Activated naive CD4-positive, alpha-beta T cell treated with anti-CD3 and anti-CD28 coated beads, Interleukin-2, amount 50 U/mL, for 72 hours (primary cell): ENCODE data around the gene DNASE2. TPM values are rescaled to one million over a fixed set of nuclear protein-coding genes. Genes with fewer than 3 reads are reported as not detected.
"Not testable (repeated sequence)": the region's sequence is repeated elsewhere in the genome, so short reads cannot be mapped to it uniquely, and the experiment has no call there.

Experiments used
- ATAC-seq, 2 donors: fragments of 150-1000 bp; cut with Tn5 transposase; 2 replicates each; pipeline ENCODE4 v1.10.0; 2021; ENCODE audit warnings: mild to moderate bottlenecking in 2 of 2, moderate library complexity in 2 of 2
- DNase-seq, 2 donors: peaks; one replicate each; pipeline ENCODE4 v3.0.0; 2021 to 2022; ENCODE audit warnings: low spot score in 2 of 2
- H3K27ac Mint-ChIP-seq, 2 donors: one replicate each; pipeline ENCODE4 v1.8.0; 2022; ENCODE audit warnings: mild to moderate bottlenecking in 2 of 2, mixed read lengths in 2 of 2
- H3K36me3 Mint-ChIP-seq, 2 donors: one replicate each; pipeline ENCODE4 v1.8.0; 2022; ENCODE audit warnings: mixed read lengths in 2 of 2
- H3K9me3 Mint-ChIP-seq, 2 donors: one replicate each; pipeline ENCODE4 v1.8.0; 2022; ENCODE audit warnings: mixed read lengths in 2 of 2
- total RNA-seq, 2 donors: library from RNA; stranded (reverse); gene quantifications; one replicate each; pipeline ENCODE4 v1.2.3, GENCODE V29; 2022

DNASE2 gene
- 10 to 100 TPM; 26.0 to 31.6 TPM for total RNA-seq

DNA sequence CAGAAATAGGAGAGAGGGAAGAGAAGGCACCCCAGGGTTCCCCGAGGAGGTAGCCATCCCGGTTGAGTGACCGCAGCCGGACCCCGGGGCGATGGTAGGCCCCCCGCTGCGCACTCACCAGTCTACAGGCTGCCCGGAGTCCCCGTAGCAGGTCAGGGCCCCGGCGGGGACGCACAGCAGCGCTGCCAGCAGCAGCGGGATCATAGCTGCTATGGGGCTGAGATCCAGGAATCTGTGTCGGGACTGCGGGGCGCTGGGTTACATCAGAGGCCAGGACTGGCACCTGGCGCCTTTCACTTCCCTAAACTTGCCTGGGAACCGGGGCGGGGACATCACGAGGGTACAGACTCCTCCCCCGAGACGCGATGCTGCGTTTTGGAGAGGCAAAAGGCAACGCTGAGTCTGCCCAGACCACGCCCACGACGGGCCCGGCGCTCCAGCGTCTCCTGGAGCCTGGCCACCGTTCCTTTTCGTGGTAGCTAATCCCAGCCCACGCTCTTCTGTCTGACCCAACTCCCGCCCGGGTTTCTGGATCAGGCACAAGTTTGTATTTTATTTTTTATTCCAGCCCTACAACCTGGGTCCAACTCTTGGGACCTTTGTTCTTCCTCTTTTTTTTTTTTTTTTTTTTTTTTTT lies at the start of gene DNASE2:
DNASE2 (minus strand) TSS at position 278 of the 637 bp plus-strand sequence; CDS start at position 204, 74 bp downstream.
- ATAC-seq (peak; percentile 73 to 83), DNase-seq (peak; percentile 92 to 94)
- H3K9me3 Mint-ChIP-seq, result peaks cover 0 to 5% of the 10 kb centered on the region in 2 donors
- peaks cover 11 to 15% of the 10 kb centered on the region in 2 donors for H3K36me3 Mint-ChIP-seq
- H3K27ac Mint-ChIP-seq, result peak within 1 kb of the TSS; percentile 88 to 95

DNA sequence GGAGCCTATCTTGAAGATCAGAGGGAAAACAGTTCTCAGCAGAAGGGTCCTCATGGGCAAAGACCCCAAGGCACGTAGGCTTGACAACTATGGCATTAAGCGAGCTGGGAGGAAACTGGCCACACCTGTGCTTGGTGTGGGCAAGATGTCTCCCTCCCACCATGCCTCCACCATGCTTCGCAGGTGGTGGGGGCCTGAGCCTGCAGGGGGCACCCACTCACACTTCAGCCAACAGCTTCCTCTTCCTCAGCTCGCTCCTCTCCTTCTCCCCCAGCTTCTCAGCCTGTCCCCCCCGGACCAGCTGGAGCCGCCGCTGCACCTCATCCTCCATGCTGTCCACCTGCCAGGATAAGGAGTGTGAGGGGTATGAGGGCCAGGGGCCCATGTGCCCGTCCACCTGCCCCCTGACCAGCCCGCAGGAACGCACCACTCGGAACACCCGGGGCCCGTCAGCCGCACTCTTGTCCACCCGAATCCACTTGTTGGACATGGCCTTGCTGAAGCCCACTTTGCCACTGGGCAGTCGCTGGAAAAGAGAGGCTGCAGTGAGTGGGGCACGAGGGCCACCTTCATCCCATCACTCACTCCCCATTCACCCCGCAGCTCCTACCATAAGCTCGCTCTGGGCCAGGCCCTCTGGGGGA lies 48.9 kb upstream of the DNASE2 start:
- Mint-ChIP-seq H3K27ac (peak overlapping the region; percentile 37 to 45), H3K9me3 (no peaks in the 10 kb centered on the region), H3K36me3 (peaks cover 31 to 36% of the 10 kb centered on the region in 2 donors)
- no peak for ATAC-seq
- DNase-seq, result no peak

DNA sequence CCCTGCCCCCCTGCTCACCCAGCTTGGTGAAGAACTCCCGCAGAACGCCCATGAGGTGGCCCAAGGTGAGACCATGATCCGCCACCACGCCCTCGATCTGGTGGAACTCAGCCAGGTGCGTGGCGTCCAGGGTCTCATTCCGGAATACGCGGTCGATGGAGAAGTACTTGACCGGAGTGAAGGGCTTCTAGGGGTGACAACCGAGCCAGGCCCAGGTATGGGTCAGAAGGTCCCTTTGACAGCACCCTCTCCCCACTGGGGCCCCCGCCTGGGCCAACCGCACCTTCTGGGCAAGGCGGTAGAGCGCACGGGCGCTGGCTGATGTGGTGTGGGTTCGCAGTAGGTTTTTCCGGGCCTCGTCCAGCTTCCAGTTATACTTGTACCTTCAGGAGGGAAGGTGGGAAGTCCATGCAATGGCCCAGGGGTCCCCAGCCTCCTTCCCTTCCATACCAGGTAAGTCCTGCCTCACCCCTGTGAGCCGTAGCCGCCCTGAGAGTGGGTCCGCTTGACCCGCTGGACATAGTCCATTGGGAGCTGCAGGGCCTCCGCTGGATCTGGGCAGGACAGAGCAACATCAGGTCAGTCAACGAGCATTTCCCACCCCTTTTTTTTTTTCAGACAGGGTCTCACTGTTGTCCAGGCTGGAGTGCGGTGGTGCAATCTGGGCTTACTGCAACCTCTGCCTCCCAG lies 43.5 kb upstream of the DNASE2 start:
- Mint-ChIP-seq H3K27ac (no peak overlapping the region), H3K9me3 (no peaks in the 10 kb centered on the region), H3K36me3 (peaks cover 17 to 41% of the 10 kb centered on the region in 2 donors)
- ATAC-seq, result no peak
- no peak for DNase-seq

- Mint-ChIP-seq H3K9me3 (peaks cover 0 to 7% of the 10 kb centered on the region in 2 donors), H3K36me3 (peaks cover 8 to 51% of the 10 kb centered on the region in 2 donors), H3K27ac (no peak overlapping the region)
- no peak for ATAC-seq
- no peak for DNase-seq
These were observed 41.7 kb upstream of the DNASE2 start for GRCh38 chr19:12922959-12923358.

DNA sequence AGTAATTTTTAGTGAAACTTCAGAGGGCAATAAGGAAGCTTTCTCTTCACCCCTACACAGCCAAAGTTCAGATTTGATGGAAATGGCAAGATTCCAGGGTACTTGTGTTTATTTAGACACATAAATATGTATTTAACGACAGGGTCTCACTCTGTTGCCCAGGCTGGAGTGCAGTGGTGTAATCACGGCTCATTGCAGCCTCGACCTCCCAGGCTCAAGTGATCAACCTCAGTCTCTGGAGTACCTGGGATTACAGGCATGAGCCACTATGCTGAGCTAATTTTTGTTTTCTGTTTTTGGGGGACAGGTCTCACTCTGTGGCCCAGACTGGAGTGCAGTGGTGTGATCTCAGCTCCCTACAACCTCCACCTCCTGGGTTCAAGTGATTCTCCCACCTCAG lies 39.8 kb upstream of the DNASE2 start:
- ATAC-seq (no peak), DNase-seq (no peak)
- Mint-ChIP-seq H3K27ac (peak overlapping the region; percentile 44 to 92), H3K36me3 (peaks cover 0 to 41% of the 10 kb centered on the region in 2 donors), H3K9me3 (peaks cover 0 to 7% of the 10 kb centered on the region in 2 donors)

- DNase-seq, result no peak
- H3K9me3 Mint-ChIP-seq, result peaks cover 0 to 7% of the 10 kb centered on the region in 2 donors
- ATAC-seq, result no peak
- H3K36me3 Mint-ChIP-seq, result peaks cover 0 to 30% of the 10 kb centered on the region in 2 donors
- peak overlapping the region; percentile 92 to 95 for H3K27ac Mint-ChIP-seq
These were observed 37.0 kb upstream of the DNASE2 start for GRCh38 chr19:12918253-12918652.

- H3K36me3 Mint-ChIP-seq, result peaks cover 0 to 19% of the 10 kb centered on the region in 2 donors
- not testable (repeated sequence) for DNase-seq, ATAC-seq, H3K27ac Mint-ChIP-seq, H3K9me3 Mint-ChIP-seq
These were observed 34.6 kb upstream of the DNASE2 start for GRCh38 chr19:12915860-12916259.

- peaks cover 0 to 7% of the 10 kb centered on the region in 2 donors for H3K9me3 Mint-ChIP-seq
- H3K36me3 Mint-ChIP-seq, result peaks cover 0 to 10% of the 10 kb centered on the region in 2 donors
- H3K27ac Mint-ChIP-seq, result peak overlapping the region; percentile 53 to 86
- DNase-seq (peak in 1 of 2 donors; percentile 45), ATAC-seq (peak; percentile 56 to 65)
These were observed 32.8 kb upstream of the DNASE2 start for GRCh38 chr19:12913851-12914690.

DNA sequence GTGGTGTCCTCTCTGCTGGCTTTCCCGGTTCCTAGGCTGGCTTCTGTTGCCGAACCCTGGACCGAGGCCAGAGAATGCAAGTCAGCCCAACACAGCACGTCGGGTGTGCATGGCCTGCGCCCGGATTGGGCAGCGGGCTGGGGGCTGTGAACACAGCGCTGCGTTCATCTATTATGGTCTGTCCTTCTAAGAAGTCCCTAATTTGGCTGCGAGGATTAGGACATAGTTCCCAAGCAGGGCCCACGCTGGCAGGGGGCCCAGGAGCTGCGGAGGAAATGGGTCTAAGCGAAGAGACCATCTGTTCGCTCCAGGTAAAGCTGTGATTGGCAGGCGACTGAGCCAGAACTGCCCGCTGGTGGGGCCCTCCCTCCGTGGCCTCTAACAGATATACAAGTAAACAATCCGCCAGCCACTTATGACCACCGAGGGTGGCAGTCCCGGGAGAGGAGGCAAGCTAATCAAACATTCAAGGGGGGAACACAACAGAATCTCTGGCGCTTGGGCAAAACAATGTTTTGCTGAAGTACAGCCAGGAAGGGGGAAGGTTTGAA lies 31.8 kb upstream of the DNASE2 start:
- H3K36me3 Mint-ChIP-seq, result no peaks in the 10 kb centered on the region
- no peaks in the 10 kb centered on the region for H3K9me3 Mint-ChIP-seq
- ATAC-seq (no peak), DNase-seq (no peak)
- no peak overlapping the region for H3K27ac Mint-ChIP-seq

DNA sequence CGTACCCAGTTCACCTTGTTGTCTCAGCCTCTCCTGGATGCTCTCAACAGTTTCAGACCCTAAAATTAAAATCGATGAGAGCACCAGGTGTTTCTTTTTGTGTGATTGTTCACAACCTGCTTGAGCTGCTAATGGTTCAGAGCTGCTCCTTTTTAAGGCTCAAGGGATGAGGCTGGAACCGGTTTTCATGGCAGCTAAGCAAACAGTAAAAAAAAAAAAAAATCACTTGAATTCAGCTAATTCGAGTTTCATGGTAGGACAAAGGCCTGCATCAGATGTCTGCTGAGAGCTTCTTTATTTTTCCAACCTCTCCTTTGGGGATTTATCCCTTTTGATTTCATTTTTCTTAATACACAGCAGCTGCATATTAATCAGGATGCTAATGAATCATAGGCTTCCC lies 31.3 kb upstream of the DNASE2 start:
- no peaks in the 10 kb centered on the region for H3K9me3 Mint-ChIP-seq
- H3K27ac Mint-ChIP-seq, result no peak overlapping the region
- DNase-seq, result no peak
- H3K36me3 Mint-ChIP-seq, result no peaks in the 10 kb centered on the region
- ATAC-seq, result no peak

- Mint-ChIP-seq H3K36me3 (no peaks in the 10 kb centered on the region), H3K27ac (peak overlapping the region in 1 of 2 donors; percentile 22), H3K9me3 (no peaks in the 10 kb centered on the region)
- no peak for ATAC-seq
- no peak for DNase-seq
These were observed 25.9 kb upstream of the DNASE2 start for GRCh38 chr19:12907166-12907565.

DNA sequence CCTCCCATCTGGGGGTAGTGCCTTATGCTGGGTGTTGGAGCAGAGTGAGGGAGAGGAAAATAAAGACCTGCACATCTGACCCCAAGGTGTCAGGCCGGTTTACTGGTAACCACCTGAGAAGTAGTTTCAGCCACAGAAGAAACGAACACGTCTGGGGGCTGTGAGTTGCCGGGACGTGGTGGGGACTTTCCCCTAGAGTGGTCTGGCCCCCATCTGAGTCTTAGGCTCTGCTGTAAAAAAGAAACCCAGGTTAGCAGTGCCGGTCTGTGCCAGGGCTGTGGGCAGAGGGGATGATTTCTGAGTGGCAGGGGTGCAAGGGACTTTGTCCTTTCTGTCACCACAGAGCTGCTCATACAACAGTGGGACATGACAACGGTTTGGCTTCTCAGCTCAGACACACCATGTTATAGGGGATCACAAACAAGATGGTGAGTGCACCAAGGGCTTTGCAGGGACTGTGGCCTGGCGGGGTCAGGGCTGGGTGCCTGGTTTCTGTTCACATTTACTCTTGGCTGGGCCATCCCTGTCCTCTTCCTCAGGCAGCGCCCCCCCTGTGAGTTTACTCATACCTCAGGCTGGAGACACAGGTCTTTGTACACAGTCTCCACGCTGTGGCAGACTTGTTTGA lies 18.8 kb upstream of the DNASE2 start:
- H3K9me3 Mint-ChIP-seq, result no peaks in the 10 kb centered on the region
- DNase-seq, result peak in 1 of 2 donors; percentile 9
- peak; percentile 81 to 83 for ATAC-seq
- peak overlapping the region in 1 of 2 donors; percentile 39 for H3K27ac Mint-ChIP-seq
- no peaks in the 10 kb centered on the region for H3K36me3 Mint-ChIP-seq

DNA sequence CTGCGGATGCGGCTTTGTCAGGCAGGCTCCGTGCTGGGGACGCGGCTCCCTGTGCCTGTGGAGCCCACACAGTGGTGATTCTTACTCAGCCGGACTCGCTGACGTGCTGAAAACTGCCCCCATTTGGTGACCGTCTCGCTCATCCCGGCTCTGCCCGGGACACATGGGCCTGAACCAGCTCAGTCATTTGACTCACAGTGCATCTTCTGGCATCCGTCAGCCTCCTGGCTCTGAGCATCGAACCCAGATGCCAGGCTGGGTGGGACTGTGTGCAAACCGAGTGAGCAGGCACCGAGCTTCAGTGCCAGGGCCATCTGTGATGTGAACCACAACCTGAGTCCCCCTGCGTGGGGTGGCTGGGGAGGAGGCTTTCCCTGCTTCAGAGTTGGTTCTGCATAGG lies 15.2 kb upstream of the DNASE2 start:
- H3K9me3 Mint-ChIP-seq, result no peaks in the 10 kb centered on the region
- no peak for DNase-seq
- no peak for ATAC-seq
- H3K27ac Mint-ChIP-seq, result no peak overlapping the region
- H3K36me3 Mint-ChIP-seq, result peaks cover 0 to 3% of the 10 kb centered on the region in 2 donors

- H3K27ac Mint-ChIP-seq, result peak overlapping the region in 1 of 2 donors; percentile 55
- H3K36me3 Mint-ChIP-seq, result peaks cover 5 to 9% of the 10 kb centered on the region in 2 donors
- DNase-seq (no peak), ATAC-seq (no peak)
- no peaks in the 10 kb centered on the region for H3K9me3 Mint-ChIP-seq
These were observed 12.3 kb upstream of the DNASE2 start for GRCh38 chr19:12893582-12893981.

DNA sequence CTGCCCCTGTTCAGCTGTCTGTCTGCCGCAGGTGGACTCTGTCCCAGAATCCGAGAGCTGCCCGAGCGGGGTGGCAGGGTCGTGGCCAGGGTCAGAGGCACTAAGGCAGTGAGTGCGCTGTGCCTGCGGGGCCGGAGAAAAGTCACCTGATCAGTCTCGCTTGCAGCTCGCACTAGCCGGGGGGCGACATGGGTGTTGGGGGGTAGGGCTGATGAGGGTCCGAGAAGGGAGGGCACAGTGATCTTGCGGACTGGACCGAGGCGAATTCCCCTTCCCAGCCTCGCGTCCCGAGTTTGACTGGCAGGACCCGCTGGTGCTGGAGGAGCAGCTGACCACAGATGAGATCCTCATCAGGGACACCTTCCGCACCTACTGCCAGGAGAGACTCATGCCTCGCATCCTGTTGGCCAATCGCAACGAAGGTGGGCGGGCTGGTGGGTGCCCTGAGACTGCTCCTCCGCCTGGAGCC lies 10.3 kb upstream of the DNASE2 start:
- ATAC-seq (no peak), DNase-seq (no peak)
- Mint-ChIP-seq H3K9me3 (no peaks in the 10 kb centered on the region), H3K27ac (peak overlapping the region; percentile 84 to 93), H3K36me3 (peaks cover 5 to 9% of the 10 kb centered on the region in 2 donors)
